Lower leg skin (tissue), 3 donors: ENCODE measurements around the gene EPB41.
"Not testable (repeated sequence)": the region's sequence is repeated elsewhere in the genome, so short reads cannot be mapped to it uniquely, and the experiment has no call there.

Experiments
- CTCF ChIP-seq, 3 donors: fragments of 450-650 bp; IDR thresholded peaks; one replicate each; pipeline ENCODE4 v1.5.1; 2016; ENCODE audit warnings: antibody characterized with exemption in 3 of 3, mild to moderate bottlenecking in 3 of 3, moderate library complexity in 2 of 3
- POLR2A ChIP-seq, 2 donors: fragments of 450-650 bp; IDR thresholded peaks; one replicate each; pipeline ENCODE4 v1.6.1; 2016 to 2017; ENCODE audit warnings: antibody characterized with exemption in 2 of 2, mild to moderate bottlenecking in 1 of 2, moderate library complexity in 1 of 2

GRCh38 chr1:29045663-29046062 is 131.3 kb downstream of the EPB41 start:
- not testable (repeated sequence) for TF ChIP-seq CTCF, POLR2A (IDR thresholded peaks at IDR 0.05)
